Activated gamma-delta T cell treated with anti-CD3 and anti-CD28 coated beads, Interleukin-2, amount 50 U/mL, for 16 hours (primary cell): ENCODE data around the gene MACROD2.

Experiments
- DNase-seq: peaks from one replicate; pipeline ENCODE4 v3.0.0-alpha.2; 2020; ENCODE audit warnings: low read depth

The MACROD2 gene

DNA sequence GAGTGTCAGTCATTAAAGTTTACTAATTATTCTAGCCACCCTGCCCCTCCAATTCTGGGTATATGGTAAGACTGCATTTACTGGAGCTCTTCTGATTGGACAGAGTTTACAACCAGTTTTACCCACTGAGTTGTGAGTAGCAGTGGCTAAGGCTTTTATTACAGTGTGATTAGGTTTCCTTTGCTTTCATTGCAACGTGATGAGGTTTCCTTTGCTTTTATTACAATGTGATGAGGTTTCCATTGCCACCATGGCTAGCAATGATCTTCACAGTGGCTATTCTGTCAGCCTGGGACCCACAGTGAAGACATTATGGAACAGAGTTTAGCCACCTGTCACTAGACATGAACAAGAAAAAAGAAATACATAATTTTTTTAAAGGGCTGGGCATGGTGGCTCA lies 1052.3 kb downstream of the MACROD2 start:
- no peak for DNase-seq

DNA sequence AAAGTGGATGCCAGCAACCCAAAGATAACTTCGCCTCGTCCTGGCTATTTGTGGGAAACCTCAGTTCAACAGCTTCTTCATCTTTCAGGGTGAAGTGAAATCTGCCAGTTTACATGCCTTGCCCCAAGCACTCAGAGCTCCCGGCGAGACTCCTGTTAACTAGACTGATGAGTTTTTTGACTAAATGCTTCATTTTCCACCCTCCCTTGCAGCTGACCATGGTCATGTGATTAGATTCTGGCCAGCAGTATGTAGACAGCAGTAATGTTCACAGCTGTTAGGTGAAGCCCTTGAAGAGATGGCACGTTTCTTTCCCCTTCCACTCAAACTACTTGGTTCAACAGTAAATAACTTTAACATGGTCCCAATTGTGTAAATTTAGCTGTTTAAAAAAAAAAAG lies 1060.9 kb downstream of the MACROD2 start:
- no peak for DNase-seq

DNA sequence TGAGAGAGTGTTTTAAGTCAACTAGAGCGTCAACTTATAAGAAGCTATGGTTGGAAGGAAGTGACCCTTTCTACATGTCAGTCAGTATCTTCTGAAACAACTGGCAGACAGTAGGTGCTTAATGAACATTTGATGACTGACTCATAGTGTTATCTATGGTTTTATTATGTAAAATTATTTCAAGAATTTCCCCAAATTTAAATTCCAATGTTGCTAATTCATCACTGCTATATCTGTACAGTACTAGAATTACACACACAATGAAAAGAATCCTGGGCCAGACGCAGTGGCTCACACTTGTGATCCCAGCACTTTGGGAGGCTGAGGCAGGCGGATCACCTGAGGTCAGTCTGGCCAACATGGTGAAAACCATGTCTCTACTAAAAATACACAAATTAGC lies 1063.5 kb downstream of the MACROD2 start:
- no peak for DNase-seq

DNA sequence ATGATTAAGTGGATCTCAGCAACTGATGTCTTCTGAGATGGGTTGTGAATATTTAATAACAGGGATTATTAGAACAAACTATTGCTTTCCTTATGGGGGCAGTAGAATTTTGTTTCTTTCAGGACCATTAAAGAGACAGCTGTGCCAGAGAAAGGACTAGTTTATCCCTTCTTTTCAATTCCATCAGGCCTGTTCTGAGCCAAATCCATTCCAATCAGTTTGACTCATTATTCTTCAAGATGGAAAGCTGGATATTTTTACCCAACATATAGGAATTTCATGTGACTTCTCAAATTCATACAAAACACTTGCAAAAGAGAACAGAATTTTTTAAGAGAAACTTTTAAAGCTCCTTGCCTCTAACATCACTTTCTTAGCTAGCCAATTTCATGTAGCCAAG lies 1064.1 kb downstream of the MACROD2 start:
- no peak for DNase-seq

DNA sequence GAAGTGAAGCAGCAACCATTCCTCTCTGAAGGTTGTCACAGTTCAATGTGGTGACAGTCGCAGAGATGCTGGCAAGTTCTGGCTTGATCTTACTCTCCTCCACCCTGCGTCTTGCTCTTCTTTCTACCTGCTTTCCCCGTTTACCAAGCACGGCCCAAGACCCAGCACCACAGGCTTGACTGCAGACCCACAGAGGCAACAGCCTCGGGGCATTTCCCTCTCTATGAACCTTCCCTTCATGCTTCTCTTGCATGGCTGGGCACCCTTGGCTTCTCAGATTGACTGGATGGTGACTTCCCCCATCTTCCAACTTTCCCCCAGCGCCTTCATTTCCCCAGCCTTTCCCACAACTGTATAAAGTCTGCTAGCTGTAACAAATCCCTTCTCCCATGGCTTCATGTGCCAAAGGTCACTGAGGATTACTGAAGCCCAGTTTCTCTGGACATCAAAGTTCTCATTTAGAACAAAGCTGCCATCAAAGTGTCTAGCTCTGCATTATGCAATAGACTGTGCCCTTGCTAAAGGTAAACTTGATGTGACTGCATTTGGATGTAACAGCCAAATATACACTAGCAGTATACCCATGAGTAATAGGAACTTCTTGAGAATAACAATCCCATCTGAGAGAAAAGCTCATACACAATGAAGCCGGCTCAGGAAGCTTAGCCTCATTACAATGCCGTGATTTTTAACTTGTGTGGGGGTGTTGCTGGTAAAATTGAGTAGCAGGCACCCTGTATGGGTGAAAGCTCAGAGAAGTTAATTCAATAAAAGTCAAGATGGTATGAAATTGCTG lies 1065.1 kb downstream of the MACROD2 start:
- DNase-seq, result no peak

DNA sequence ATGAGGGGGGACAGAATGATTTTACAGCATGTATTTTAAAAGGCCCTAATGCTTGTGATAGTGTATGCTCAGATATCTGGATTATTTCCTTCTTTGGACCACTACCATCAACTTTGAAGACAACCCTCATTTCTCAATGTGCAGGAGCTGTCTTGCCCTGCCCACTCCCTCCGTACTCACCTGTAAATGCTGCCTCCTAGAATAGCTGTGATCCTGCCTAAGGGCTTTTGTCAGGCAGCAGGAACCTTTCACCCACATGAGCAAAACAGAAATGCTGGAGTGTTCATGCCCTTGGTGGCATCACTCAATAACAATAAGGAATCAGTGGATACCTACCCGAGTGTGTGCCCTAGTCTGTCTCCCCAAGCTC lies 1065.7 kb downstream of the MACROD2 start:
- DNase-seq, result no peak

DNA sequence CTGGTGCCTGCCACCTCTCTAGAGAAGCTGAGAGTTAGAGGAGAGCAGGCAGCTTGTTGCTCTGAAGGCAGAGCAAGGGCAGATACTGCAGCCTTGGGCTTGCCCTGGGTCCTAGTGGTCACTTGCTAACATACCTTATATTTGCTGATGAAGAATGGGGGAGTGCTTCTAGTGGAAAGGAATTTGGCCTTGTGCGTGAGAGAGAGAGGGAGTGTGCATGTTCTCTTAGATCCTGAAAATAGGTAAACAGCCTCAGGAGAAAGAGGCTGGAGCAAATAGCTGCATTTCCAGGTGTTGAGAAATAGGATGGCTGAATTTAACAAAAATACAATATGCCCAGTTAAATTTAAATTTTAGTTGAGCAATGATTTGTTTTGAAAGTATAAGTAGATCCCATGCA lies 1066.6 kb downstream of the MACROD2 start:
- no peak for DNase-seq

DNA sequence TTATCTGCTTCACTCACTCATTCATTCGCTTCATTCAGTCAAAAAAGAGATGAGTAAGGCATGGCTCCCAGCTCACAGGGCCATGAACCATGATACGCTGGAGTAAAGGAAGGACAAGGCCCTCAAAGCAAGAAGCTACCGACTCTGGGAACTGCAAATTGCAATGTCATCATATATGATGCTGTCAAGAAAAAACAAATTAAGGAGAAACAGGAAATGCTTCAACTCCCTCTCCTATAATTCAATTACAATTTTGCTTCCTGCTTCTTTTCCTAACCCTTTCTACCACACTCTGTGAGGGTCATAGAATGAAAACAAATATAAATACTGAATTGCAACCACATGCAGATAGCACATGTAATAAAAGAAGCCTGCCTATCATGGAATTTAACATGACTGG lies 1067.8 kb downstream of the MACROD2 start:
- no peak for DNase-seq

DNA sequence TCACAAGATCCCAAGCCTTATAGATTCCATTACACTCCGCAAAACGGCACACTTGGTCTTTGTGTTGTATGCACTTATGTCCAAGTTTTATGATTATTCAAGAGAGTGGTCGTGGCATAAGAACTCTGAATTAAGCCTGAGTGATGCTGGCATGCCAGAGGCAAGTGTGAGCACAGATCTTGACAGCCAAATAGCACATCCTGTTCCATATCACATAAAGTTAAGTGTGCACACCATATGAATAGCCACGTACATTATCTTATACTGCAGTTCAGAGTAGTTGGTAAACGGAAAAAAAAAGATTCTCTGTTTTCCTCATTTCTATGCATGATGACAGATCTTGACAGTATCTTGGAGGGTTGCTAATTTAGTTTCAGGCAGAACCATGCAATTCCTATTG lies 1069.4 kb downstream of the MACROD2 start:
- no peak for DNase-seq

DNA sequence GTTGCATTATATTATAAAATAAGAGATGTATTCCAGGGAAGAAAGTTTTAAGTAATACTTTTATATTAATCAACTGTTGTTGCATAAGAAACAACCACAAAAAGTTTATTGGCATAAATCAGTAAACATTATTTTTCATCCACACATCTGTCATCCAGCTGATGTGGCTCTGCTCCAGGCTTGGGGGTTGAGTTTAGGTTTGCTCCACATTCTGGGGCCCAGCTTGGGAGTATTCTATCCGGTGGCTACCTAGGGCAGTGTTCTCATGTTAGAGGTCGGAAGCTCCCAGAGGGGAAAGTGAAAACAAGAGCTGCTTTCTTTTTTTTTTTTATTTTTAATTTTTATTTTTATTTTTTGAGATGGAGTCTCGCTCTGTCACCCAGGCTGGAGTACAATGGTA lies 1070.5 kb downstream of the MACROD2 start:
- no peak for DNase-seq

DNA sequence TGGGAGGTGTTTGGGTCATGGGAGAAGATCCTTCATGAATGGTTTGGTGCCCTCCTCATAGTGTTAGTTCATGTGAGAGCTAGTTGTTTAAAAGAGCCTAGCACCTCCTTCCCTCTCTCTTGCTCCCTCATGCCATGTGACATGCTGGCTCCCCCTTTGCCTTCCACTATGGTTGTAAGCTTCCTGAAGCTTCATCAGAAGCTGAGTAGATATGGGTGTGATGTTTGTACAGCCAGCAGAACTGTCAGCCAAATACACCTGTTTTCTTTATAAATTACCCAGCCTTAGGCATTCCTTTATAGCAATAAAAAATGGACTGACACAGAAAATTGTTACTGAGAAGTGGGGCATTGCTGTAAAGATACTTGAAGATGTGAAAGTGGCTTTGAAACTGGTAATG lies 1073.2 kb downstream of the MACROD2 start:
- no peak for DNase-seq

DNA sequence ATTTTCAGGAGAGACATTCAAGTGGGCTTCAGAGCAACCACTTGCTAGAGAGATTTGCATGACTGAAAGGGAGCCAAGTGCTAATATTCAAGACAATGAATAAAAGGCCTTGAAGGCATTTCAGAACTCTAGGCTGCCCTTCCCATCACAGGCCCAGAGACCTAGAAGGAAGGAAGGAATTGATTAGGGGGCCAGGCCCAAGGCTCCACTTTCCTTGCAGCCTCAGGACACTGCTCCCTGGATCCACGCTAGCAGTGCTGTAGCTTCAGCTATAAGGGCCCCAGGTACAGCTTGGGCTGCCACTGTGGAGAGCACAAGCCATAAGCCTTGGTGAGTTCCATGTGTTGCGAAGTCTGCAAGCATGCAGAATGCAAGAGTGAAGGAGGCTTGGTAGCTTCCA lies 1074.0 kb downstream of the MACROD2 start:
- no peak for DNase-seq

DNA sequence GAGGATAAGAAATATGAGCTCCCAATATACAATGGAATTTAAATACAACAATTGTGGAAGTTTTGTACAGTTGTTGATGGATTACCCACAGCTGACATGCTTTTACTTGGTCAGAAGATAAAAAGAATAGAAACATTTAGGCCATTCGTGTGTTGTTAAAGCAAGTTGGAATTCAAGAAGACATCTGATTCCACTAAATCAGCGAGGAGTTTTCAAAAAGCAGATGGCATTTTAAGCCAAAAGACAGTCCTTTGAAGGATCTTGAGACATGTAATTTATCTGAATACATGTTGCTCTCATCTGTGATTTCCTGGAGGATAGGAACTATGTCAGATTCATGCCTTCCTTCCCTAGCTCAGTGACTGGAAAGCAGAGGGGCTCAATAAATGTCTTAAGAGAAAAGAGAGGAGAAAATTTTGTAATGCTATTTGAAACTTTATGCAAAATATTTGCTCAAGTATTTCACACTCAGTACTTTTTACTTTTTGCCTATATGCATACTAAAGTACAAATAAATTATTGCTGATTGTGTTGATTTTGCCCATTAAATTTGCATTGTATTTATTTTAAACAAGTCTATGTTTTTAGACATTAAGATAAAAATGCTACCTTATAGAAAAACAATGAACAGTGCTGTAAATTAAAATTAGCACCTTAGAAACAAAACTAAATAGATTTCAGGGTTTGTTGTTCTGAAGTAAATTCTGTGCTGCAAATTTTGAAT lies 1075.9 kb downstream of the MACROD2 start:
- DNase-seq, result no peak

DNA sequence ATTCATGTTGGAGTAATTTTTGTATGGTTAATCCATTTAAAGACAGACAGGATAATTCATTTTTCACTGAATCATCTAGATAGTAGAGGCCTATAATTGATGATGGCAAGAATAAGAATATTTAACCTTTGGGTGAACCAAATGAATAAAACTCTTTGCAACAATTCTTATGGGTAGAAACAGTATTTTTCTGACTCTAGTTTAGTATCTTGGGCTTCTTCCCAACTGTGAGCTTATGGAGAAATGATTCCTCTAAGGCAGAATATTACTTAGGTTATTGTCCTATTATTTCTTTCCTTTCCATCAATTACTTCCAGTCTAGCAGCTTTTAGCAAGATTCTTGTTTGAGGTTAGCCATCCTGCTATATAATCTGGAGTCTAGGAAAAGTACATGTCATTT lies 1077.0 kb downstream of the MACROD2 start:
- no peak for DNase-seq

DNA sequence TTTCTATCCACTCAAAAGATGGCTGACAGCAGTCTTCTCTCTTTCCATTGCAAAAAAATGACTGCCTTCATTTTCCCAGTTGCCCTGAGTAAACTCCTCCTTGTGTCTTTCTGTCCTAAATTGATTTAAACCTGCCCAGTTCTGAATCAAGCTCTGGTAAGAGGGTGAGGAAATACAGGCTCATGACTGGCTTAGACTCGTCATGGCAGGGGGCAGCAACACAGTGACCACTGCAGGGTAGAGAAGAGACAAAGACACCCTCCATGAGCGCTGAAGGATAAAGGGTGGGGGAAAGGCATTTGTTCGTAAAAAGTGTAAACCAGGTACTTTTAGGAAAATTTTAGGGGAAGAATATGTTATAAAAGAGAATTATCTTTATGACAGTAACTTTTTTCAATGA lies 1080.3 kb downstream of the MACROD2 start:
- DNase-seq, result no peak

DNA sequence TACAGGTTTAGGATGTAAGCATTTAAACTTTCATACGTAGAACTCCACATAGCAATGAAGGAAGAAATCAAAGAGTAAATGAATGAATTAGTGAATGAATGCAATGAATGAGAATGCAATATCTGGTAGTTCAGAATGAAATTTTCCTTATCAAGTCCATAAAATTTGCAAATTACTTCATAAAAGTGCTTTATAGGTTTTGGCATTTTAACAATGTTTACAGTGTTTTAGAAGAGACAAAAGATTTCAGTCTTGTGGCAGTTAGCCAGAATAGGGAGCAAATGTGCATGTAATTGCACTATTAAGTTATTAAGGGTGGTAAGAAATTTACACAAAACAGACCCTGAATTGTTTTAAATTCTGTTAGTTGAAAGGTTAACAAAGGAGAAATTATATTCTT lies 1081.5 kb downstream of the MACROD2 start:
- no peak for DNase-seq

DNA sequence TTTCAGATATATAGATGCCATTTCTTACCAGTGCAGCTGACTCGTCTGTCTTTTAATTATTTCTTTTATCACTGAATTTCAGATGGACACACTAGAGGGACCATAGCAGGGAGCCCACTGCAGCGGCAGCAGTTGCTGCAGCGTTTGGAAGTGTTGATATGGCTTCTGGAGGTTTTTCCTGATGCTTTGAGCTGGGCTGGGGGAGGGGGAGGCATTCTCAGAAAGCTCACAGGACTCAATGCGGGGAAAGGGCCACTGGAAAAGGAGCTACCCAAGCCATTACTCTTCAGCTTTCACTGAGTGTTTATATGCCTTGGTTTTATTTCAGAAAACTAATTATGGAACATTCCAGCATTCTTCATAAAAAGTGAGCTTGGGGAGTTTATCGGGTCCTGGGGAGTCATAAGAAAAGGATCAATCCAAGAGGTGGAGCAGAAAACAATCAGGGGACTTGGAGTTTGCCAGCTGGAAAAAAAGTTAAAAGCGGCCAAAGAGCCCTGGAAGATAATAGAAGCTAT lies 1082.5 kb downstream of the MACROD2 start:
- DNase-seq, result no peak

DNA sequence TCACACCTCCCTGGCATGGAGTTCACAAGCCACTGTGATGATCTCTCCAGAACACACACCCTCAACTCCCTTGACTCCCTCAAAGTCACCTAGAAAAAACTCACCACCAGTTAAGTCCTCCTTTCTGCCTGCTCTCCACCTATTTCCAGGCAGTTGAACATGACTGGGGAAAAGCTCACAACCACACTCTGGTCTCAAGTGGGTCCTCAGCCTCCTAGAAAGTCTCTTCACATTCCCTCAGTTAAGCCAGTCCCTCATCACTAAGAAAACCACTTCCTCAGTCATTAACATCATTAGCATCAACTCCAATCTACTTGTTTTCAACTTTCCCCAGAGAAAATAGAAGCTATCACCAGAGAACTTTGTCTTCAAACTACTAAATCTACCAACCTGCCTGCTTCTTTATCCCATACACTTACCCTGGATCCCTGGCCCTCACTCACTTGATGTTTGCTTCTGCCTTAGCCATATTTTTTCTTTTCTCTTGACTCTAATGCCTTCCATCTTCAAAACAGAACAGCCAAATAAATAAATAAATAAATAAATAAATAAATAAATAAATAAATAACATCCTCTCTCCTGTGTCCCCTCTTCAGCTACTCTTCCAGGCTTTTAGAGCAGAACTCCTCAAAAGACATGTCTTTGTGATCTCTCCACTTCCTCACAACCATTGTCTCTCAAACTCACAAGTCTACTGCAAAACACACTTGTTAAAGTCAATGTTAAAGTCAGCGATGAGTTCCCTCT lies 1084.5 kb downstream of the MACROD2 start:
- no peak for DNase-seq

DNA sequence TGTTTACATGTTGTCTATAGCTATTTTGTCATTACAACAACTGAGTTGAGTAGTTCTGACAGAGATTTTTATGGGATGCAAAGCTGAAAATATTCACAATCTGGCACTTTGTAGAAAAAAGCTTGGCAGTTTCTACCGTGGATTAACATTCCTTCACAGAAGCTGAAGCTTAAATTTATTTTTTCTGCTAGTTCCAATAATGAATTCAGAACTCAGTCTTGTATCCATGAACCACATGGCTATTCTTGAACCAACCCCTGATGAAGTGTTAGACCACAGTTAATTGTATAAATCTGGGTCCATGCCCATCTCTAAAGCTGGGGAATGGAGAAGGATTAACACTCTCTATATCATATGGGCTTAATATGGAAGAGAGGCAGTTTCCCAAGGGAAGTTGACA lies 1085.9 kb downstream of the MACROD2 start:
- DNase-seq, result no peak

DNA sequence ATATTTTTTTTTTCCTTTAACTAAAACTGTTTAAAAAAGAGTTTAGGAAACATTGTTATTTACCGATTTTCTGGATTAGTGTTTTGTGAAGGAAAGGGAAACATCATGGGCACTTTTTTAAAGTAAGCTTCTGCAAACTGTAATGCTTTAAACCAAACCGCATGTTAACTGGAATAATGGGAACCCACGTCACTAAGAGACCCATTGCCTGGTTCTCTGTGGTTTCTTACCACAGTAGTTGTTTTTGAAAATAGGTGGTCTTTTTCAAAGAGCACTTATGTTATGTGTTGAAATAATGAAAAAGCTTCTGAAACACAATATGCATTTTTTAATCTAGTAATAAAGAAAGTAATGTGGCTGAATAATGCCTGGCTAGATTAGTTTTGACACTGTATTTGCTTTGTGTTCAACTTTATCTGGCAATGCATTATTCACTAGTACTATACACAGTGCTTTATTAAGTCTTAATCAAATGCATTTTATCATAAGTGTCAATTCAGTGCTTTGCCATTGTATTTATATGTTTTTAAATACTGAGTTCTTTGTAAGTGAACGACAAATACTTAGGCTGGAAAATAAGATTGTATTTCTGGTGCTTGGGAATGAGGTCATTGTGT lies 1096.2 kb downstream of the MACROD2 start:
- no peak for DNase-seq

DNA sequence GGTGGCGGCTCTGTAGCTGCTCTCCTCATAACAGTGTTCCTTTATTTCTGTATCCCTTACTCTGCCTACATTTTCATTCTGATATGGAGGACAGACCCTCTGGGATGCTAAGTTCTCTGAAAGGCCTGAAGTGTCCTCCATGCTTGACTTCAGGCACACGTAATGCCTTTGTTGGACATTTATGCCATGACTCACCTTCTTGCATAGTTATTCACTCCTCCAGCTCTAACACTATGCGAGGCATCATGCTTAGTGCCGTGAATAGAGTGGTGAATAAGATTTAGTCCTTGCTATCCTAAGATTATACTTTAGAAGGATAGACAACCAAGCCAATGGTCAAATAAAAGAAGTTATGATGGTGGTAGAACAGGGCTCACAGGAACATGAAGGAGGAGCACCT lies 1103.0 kb downstream of the MACROD2 start:
- no peak for DNase-seq

DNA sequence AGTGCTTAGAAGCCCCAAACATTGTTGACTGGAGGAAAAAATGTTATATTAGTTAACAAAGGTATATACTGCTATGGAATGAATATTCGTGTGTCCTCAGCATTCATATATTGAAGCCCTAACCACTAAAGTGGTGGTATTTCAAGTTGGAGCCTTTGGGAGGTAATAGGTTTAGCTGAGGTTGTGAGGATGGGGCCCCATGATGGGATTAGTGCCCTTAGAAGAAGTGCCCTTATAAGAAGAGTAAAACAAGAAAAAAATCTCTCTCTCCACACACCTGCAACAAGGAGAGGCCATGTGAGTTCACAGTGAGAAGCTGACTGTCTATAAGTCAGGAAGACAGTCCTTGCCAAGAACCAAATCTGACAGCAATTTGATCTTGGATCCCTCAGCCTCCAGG lies 1103.8 kb downstream of the MACROD2 start:
- no peak for DNase-seq
